HepG2 (cell line): ENCODE results near the gene SZRD1. TPM values are rescaled to one million over a fixed set of nuclear protein-coding genes. Genes with fewer than 3 reads are reported as not detected.

Experiments used
- ATM ChIP-seq: fragments of 450-650 bp; IDR thresholded peaks from 2 replicates; pipeline ENCODE4 v1.7.1; 2017; ENCODE audit warnings: mild to moderate bottlenecking, borderline replicate concordance
- CBFB ChIP-seq: sonication (generic); formaldehyde crosslinking; IDR thresholded peaks from 2 replicates; pipeline ENCODE4 v1.4.0; 2020; ENCODE audit warnings: missing genetic modification reagents
- CREM ChIP-seq, 2 experiments: sonication (generic) in 1 of 2; formaldehyde crosslinking in 1 of 2; IDR thresholded peaks; 2 replicates each; pipeline versions ENCODE4 v1.4.0 to v1.6.1; 2016 to 2020; ENCODE audit warnings: antibody characterized with exemption in 1 of 2, mild to moderate bottlenecking in 1 of 2, missing genetic modification reagents in 1 of 2
- ETV5 ChIP-seq: IDR thresholded peaks from 2 replicates; pipeline ENCODE4 v1.6.1; 2018; ENCODE audit warnings: missing biosample characterization, missing genetic modification reagents, inconsistent platforms, borderline replicate concordance
- FOXP1 ChIP-seq, 2 experiments: fragments of 450-650 bp in 1 of 2; IDR thresholded peaks; 2 replicates each; pipeline ENCODE4 v1.6.1; 2017 to 2018; ENCODE audit warnings: antibody characterized with exemption in 1 of 2
- HNRNPH1 ChIP-seq: fragments of 200-400 bp; formaldehyde crosslinking; optimal IDR thresholded peaks from 2 replicates; pipeline ENCODE3; 2017; ENCODE audit warnings: mild to moderate bottlenecking, low read depth, low read length
- JUND ChIP-seq: sonication (generic); formaldehyde crosslinking; IDR thresholded peaks from 2 replicates; pipeline ENCODE4 v1.8.0; 2022; ENCODE audit warnings: mild to moderate bottlenecking, missing genetic modification reagents
- MAFK ChIP-seq, 2 experiments: IDR thresholded peaks in 1 of 2; conservative IDR thresholded peaks in 1 of 2; 2 replicates each; pipeline ENCODE4 v1.6.1; 2011; ENCODE audit warnings: improper control_type of control experiment in 2 of 2, low read length in 2 of 2
- MED13 ChIP-seq: sonication (generic); formaldehyde crosslinking; IDR thresholded peaks from 2 replicates; pipeline ENCODE4 v1.5.0; 2020; ENCODE audit warnings: missing genetic modification reagents
- NFKB2 ChIP-seq: sonication (generic); formaldehyde crosslinking; IDR thresholded peaks from 2 replicates; pipeline ENCODE4 v1.4.0; 2020; ENCODE audit warnings: missing genetic modification reagents, borderline replicate concordance
- PAWR ChIP-seq: sonication (generic); formaldehyde crosslinking; IDR thresholded peaks from 2 replicates; pipeline ENCODE4 v1.4.0; 2020; ENCODE audit warnings: missing genetic modification reagents, mild to moderate bottlenecking, borderline replicate concordance
- PRDM4 ChIP-seq: sonication (generic); formaldehyde crosslinking; IDR thresholded peaks from 2 replicates; pipeline ENCODE4 v1.9.0; 2021; ENCODE audit warnings: missing genetic modification reagents, borderline replicate concordance
- REXO4 ChIP-seq: sonication (generic); formaldehyde crosslinking; IDR thresholded peaks from 2 replicates; pipeline ENCODE4 v1.8.0; 2022; ENCODE audit warnings: missing genetic modification reagents, mild to moderate bottlenecking, borderline replicate concordance
- SRSF1 ChIP-seq: fragments of 200-400 bp; formaldehyde crosslinking; optimal IDR thresholded peaks from 2 replicates; pipeline ENCODE3; 2017; ENCODE audit warnings: mild to moderate bottlenecking, low read depth, low read length, moderate library complexity
- THRA ChIP-seq: sonication (generic); formaldehyde crosslinking; IDR thresholded peaks from 2 replicates; pipeline ENCODE4 v1.4.0; 2020; ENCODE audit warnings: missing genetic modification reagents, borderline replicate concordance
- ZNF17 ChIP-seq: sonication (generic); formaldehyde crosslinking; IDR thresholded peaks from 2 replicates; pipeline ENCODE4 v1.5.0; 2020; ENCODE audit warnings: mild to moderate bottlenecking, missing genetic modification reagents
- ZXDC ChIP-seq: sonication (generic); formaldehyde crosslinking; IDR thresholded peaks from 2 replicates; pipeline ENCODE4 v1.5.0; 2020; ENCODE audit warnings: mild to moderate bottlenecking, missing genetic modification reagents
- polyA plus RNA-seq, 8 experiments: library from polyadenylated mRNA; depleted of rRNA in 3 of 8; stranded (reverse) in 7 of 8; unstranded in 1 of 8; fragments of >200 nt; fragmentation: Illumina TruSeq in 4 of 8; extraction: Trizol in 4 of 8; gene quantifications; 2 replicates each; pipeline versions ENCODE4 v1.2.1 to v1.2.3, GENCODE V29; 2011 to 2016; ENCODE audit warnings: low read depth in 4 of 8, missing spikeins in 1 of 8, mixed read lengths in 1 of 8; ENCODE audit not compliant: insufficient read depth in 1 of 8
- total RNA-seq, 5 experiments: library from RNA; depleted of rRNA; stranded (reverse); fragments of >200 nt; fragmentation: Illumina TruSeq; extraction: Trizol; gene quantifications; 2 replicates each; pipeline ENCODE4 v1.2.3, GENCODE V29; 2016; ENCODE audit warnings: low read depth in 1 of 5
- TF ChIP-seq, protein P1 (sequence below): sonication (generic); formaldehyde crosslinking; IDR thresholded peaks from 2 replicates; pipeline ENCODE4 v1.4.0; 2020; ENCODE audit warnings: missing genetic modification reagents

Gene SZRD1
- total and polyA plus RNA-seq, 2 of the 13 experiments (the other 11 are each of a cell fraction or from before 2014, with no cell fraction given): 28.5 to 41.4 TPM

- TF ChIP-seq ATM: no peak
- TF ChIP-seq, protein P1, sequence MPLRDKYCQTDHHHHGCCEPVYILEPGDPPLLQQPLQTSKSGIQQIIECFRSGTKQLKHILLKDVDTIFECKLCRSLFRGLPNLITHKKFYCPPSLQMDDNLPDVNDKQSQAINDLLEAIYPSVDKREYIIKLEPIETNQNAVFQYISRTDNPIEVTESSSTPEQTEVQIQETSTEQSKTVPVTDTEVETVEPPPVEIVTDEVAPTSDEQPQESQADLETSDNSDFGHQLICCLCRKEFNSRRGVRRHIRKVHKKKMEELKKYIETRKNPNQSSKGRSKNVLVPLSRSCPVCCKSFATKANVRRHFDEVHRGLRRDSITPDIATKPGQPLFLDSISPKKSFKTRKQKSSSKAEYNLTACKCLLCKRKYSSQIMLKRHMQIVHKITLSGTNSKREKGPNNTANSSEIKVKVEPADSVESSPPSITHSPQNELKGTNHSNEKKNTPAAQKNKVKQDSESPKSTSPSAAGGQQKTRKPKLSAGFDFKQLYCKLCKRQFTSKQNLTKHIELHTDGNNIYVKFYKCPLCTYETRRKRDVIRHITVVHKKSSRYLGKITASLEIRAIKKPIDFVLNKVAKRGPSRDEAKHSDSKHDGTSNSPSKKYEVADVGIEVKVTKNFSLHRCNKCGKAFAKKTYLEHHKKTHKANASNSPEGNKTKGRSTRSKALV (CRISPR knock-in tag): peak; percentile 76
- 0 out of 2 replicates have a peak, but pooled peaks have one; percentile 22 for TF ChIP-seq CBFB (CRISPR knock-in tag)
- TF ChIP-seq ZXDC (CRISPR knock-in tag): no peak
- 0 out of 2 replicates have a peak, but pooled peaks have one; percentile 8 for TF ChIP-seq ETV5
- TF ChIP-seq THRA (CRISPR knock-in tag): no peak; the same call in 1 of the 2 replicates
- TF ChIP-seq MAFK (conservative IDR thresholded peaks at IDR 0.05 in 1 of 2, IDR thresholded peaks at IDR 0.05 in 1 of 2; ENCODE audit: low read length in 2 of 2): no peak
- no peak for TF ChIP-seq CREM (IDR thresholded peaks at IDR 0.05)
- no peak for TF ChIP-seq CREM (CRISPR knock-in tag; IDR thresholded peaks at IDR 0.05)
- no peak for TF ChIP-seq HNRNPH1
- TF ChIP-seq PRDM4 (CRISPR knock-in tag): no peak
- no peak for TF ChIP-seq ZNF17 (CRISPR knock-in tag)
- no peak for TF ChIP-seq PAWR (CRISPR knock-in tag)
- no peak for TF ChIP-seq MED13
- peak; percentile 79; the same call in 1 of the 2 replicates for TF ChIP-seq NFKB2 (CRISPR knock-in tag)
- no peak for TF ChIP-seq FOXP1 (IDR thresholded peaks at IDR 0.05)
- no peak for TF ChIP-seq FOXP1 (CRISPR knock-in tag; IDR thresholded peaks at IDR 0.05)
- TF ChIP-seq REXO4 (CRISPR knock-in tag): no peak
- no peak for TF ChIP-seq SRSF1
- peak; percentile 18; the same call in 1 of the 2 replicates for TF ChIP-seq JUND (CRISPR knock-in tag)
These were observed 14.8 kb upstream of the SZRD1 start, which contains the start of gene FBXO42 (continued) for GRCh38 chr1:16351994-16352841.
